ENCODE data around the gene ELP2.
"Not testable (repeated sequence)": the region's sequence is repeated elsewhere in the genome, so short reads cannot be mapped to it uniquely, and the experiment has no call there.

Gene ELP2

DNA sequence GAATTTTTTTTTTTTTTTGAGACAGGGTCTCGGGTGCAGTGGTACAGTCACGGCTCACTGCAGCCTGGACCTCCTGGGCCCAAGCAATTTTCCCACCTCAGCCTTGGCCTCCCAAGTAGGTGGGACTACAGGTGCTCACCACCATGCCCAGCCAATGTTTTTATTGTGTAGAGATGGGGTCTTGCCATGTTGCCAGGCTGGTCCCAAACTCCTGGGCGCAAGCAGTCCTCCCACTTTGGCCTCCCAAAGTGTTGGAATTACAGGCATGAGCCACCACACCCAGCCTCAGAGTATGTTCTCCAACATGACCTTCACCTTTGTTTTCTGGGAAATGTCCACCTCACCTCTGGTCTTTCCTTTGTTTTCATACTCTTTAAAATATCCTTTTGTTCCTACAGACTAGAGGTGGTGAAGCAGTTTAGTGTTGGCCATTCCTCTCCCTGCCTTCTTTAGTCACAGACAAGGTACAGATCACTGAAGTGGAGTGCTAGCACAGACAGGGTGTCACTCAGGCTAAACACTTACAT is 38.1 kb downstream of the ELP2 start:
- no peak for DNase-seq

DNA sequence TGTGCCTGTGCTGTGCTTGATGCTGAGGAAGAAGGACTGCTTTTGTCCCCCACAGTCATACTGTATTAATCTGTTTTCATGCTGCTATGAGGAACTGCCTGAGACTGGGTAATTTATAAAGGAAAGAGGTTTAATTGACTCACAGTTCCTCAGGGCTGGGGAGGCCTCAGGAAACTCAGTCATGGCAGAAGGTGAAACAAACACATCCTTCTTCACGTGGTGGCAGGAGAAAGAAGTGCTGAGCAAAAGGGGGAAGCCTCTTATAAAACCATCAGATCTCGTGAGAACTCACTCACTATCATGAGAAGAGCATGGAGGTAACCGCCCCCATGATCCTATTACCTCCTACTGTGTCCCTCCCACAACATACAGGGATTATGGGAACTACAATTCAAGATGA is 38.6 kb downstream of the ELP2 start:
- DNase-seq: not testable (repeated sequence)

DNA sequence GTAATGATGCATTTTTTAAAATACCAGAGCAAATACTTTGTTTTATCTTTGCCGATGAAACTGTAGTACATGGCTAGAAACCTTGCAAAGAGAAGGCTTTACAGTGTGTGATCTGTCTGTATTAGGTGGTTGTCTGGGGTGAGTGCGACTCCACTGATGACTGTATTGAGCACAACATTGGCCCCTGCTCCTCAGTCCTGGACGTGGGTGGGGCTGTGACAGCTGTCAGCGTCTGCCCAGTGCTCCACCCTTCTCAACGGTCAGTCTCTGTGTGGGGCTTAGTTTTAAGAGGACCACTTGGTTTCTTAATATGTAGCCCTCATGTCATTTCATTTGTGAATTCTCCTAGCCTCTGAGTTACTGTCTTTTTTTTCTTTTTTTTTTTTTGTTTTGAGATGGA is 40.2 kb downstream of the ELP2 start:
- no peak for DNase-seq

DNA sequence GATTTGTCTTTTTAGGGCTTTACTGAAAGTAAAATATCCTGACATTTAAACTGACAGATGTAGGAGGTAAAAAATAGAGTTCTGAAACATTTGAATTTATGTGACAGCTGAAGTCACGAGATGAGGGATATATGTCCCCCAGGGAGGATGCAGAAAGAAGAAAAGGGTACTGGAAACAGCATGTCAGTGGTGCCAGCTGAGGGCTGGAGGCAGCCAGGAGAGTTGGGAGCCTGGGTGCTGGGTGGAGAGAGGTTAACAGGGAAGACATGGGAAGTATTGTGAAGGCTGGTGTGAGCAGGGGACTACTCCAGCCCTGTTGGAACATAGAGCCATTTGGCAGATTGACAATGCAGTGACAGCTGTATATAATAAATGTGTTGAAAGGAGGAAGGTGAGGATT is 45.8 kb downstream of the ELP2 start:
- no peak for DNase-seq

DNA sequence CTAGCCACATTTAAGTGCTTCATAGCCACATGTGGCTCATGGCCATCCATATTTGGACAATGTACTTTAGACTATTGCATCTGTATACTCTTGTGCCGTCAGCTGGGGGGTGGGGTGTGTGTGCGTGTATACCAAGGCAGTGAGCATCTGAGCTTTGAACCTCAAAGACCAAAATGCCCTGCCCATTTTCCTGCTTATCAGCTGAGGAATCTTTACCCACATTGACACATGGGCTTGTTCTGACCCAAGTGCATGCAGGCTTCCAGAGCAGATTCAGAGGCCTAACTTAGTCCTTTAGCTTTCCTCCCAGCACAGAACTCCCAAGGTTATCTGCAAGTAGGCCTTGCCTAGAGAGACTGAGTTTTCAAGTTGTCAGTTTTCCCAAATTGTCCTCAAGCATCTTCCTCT is 46.5 kb downstream of the ELP2 start:
- no peak for DNase-seq

DNA sequence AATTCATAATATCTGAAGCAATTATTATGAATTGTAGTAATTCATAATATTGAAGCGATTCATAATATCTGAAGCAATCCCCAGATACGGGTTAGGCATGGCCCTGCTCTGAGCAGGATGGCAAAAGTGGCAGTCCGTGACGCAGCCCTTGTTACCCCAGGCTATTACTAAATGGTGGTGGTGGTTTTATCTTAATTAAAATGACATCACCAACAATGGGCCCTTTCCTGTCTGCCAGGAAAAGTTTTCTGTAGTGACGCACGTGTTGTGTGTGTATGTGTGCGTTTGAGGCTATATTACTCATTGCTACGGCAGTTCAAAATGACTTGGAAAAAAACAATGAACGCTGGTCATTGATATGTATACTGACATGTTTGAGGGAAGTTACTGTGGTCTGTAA is 47.0 kb downstream of the ELP2 start:
- DNase-seq: no peak

DNA sequence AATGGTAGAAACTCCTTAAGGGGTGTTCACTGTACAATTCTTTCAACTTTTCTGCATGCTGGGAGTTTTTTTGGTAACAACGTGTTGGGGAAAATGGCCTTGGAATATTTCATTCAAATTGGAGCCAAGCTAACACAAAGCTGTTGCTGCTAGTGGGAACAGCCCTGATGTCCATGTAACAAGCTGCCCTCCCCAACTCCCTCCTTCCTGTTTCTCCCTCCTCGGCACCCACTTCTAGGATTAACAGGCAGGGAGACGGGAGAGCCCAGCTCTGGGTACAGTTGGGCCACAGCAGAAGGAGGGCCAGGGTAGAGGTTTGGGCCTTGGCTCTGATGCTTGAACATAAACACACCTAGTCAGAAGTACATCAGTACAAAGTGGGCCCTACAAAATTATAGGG is 48.2 kb downstream of the ELP2 start:
- no peak for DNase-seq

DNA sequence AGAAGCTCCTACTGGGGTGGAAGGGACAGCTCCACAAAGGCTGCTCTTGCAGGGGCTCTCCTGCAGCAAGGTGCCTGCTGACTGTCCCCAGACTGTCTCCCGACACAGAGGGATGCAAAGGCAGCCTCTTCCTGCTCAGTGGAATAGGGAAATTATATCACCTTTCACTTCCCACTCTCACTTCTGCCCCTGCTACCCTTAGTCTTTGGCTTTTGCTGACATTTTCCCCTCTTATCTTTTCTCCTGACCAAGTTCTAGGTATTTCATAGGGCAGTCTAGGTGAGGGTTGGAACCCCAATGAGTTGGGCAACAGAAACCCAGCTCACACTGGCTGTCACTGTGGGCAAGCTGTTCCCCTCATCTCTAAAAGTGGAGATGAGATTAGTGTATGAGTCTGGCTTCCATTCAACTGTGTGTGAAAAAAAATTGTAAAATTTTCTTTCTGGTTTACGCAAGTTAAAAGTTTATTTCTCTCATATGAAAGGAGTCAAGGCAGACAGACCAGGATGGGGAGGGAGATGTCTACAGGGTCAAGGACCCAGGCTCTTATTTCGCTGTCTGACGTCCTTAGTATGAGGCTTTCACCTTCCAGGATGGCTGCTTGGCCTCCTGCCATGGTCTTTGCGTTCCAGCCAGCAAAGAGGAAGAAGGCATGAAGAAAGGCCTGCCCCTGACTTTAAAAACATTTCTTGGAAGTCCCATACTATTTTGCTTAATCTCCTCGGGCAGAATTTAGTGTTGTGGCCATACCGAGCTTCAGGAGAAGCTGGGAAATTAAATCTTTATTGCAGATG is 50.1 kb downstream of the ELP2 start:
- no peak for DNase-seq

DNA sequence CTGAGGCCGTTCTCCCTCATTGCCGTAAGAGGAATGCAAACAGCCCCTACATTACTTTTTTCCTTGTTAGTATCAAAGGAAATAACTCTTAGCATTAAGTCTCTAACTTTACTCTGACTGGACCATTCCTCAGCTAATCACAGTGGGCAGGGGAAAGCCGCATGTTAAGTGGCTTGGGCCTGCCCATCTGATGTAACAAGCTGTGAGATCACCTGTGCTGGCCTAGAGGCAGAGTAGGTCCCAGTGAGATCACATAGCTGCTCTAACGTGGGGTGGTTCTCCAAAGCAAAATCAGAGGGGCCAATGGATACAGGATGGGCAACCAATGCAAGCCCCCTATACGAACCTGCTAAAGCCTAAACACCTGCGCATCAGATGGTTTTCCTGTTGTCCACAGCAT is 51.7 kb downstream of the ELP2 start:
- DNase-seq: no peak

DNA sequence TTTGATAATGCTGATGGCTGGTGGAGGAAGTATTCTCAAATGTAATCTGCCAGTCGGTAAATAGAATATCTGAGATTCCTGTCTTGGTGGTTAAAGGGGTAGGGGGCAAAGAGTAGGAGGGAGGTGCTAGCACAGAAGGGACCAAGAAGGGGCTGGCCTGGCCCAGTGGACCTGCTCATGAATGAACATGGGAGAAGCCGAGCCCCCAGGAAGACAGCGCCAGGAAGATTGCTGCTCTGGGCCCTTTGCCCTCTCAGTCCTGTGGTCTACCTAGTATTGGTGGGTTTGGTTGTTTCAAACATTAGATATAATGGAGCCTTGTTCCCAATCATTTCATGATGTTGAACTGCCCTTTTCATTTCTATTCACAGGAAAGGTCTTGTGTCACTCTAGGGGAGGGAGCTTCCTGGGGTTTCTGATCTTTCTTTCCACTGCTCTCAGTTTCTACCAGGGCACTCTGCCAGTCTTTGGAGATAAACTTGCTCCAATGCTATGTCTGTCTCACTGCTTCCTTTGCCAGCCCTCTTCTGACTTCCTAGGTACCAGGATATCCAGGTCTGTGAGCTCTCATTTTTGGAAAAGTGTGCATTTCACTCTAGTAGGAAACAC is 52.3 kb downstream of the ELP2 start:
- no peak for DNase-seq

DNA sequence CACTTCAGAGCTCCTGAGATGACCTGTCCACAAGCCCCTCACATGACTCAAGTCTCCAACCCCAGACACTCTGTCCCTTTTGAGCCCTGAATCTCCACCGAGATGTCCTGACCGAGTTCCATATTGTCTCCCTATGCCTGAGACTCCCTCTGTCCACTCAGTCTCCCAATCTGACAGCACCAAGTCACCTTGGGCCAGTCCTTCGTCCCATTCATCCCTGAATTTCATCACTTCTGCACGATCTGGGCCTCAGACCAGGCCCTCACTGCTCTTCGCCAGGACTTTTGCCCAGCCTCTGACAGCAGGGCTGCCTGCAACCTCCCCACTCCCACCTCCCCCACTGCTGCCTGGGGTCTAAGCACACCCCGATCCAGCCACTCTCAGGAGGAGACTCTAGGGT is 53.3 kb downstream of the ELP2 start:
- DNase-seq: no peak

DNA sequence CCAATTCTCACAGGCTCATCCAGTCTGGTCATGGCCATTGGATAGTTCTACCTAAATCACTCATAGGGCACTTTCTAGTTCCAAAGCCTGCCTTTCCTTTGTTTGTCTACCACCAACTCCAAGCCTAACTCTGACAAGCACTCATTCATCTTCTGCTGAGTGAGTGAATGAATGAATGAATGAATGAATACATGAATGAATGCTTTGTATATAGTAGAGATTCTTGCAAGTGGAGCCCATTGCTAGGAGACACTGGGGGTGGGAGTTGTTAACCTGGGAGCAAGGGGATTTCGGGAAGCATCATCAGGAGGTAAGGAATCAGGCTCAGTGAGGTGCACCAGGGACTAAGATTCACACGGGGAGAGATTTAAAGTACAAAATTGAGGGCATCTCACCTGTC is 54.3 kb downstream of the ELP2 start:
- DNase-seq: no peak

DNA sequence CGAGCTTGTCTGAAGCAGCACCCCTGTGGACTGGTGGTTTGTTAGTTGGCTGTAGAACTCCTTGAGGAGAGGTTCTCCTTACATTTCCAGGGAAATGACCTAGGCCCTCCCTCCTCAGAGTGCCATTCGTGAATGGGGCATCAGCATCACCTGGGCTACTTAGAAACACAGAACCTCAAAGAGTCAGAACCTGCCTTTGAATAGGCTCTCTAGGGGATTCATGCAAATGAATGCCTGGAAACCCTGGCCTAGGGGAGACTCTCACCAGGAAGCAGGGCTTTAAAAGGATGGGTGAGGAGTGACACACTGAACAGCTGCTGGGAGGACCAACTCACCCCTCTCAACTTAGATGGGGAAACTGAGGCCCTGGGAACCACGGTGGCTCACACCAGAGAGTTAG is 55.5 kb downstream of the ELP2 start:
- DNase-seq: no peak

DNA sequence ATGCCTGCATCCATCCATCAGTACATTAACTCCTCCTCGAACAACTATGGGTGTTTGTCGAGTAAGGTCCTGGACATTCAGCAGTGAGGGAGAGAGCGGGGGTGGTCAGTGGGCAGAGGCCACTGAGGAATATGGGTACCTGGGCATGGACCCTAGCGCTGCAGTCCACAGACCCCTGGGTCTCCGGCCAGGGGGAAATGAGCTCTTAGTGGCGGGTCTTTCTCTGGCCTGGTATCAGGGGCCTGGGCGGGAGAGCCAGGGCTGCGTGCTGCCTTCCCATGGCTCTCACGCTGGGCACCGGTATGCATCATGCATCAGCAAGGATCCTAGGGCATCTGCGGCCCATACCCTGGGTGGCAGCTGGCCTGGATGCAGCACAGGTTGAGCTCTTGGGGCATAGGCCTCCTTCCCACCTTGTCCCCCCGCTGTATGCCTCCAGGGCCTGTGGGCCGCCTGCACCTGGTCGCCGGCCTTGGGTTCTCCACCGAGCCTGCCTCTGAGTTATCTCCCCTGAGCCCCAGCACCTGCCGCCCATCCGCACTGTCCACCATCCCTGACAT is 56.3 kb downstream of the ELP2 start:
- DNase-seq: no peak

DNA sequence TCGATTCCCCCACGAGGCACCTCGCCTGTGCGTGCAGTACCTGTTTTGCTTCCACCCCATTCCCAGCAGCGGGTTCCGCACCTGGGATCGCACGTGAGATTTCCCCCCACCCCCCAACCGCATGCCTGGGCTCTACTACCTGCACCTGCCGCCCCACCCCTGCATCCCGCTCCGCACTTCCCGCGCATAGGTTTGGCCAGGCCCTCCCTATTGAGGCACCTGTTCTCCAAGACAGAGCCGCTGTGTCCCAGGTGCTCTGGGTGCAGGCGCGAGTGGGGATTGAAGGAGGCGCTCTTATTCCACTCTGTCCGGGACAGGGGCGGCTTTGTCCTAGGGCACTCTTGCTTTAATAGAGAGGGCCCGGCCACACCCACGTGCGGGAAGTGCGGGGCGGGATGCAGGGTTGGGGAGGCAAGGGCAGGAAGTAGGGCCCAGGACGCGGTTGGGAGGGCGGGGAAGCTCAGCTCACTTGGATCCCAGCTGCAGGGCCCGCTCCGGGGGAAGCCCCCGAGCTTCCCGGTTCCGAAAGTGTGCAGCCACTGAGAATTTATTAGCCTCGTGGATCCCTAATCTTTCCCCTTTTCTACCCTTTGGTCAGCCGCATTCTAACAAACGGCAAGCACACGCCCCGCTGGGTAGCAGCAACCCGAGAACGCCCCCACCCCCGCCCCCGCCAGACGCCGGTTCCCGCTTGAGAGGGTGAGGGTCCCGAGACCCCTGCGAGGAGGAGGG is 56.9 kb downstream of the ELP2 start:
- DNase-seq: no peak

DNA sequence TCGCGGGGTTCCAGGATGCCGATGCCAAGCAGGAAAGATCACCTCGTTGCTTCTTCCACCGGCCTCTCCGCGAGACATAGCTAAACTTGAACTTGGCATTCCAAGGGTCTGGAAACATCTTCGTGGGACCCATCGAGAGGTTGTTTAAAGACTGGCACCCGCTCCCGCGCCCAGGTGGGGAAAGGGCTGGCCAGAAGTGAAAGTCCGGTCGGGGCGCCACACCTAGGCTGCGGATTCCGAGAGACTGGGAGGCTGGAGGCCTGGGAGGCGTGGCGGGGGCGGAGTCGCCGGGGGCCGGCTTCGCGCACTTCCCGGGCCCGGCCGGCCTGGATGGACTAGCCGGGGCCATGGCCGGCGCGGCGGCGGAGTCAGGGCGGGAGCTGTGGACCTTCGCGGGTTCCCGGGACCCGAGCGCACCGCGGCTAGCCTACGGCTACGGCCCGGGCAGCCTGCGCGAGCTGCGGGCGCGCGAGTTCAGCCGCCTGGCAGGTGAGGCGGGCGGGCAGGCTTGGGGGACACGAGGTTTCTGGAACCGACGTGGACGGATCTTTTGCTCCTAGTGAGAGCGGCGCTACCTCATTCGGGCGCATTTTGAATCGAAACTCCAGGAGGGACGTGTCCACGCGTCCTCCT is 57.6 kb downstream of the ELP2 start, which contains the start of gene MOCOS:
MOCOS (plus strand) TSS at position 305 of the 633 bp plus-strand sequence; CDS start at position 348, 43 bp downstream.
- DNase-seq: peak; percentile 28

DNA sequence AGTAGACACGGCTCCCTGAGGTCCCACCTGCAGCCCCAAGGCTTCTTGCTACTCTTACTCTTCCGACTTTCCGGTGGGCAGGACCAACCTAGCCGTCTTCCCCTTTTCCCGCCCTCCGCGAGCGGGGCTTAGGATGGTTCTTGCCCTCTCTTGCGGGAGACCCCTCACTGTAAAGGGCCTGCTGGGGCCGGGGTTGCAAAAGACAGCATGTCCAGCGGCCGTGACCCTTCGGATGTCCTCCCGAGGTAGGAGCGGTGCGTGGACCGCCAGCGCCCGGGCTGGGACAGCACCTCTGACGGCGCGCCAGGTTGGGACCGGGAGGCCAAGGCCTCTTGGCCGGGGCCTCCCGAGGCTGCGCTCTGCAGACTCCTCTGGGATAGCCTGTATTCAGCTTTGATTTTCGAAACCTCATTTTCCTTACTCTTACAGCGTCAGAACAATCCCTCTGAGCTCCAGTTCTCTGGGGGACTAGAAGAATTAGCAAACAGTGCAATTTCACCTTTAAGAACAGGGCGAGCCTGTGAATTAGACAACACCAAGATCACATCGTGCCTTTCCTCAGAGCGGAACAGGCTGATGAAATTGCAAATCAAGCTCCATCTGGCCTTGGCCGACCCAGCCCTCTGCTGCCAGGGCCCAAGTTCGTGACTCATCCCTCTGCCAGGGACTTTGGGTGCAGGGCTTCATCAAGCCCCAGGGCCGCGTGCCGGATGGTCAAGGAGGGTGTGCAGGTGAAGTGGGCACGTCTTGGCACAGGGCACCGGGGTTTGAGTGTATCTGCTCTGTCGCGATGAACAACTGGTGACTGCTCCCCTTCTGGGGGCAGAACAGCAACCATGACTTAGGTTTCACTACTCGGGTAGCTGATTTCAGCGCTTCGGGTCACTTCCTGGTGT is 58.4 kb downstream of the ELP2 start:
- no peak for DNase-seq

DNA sequence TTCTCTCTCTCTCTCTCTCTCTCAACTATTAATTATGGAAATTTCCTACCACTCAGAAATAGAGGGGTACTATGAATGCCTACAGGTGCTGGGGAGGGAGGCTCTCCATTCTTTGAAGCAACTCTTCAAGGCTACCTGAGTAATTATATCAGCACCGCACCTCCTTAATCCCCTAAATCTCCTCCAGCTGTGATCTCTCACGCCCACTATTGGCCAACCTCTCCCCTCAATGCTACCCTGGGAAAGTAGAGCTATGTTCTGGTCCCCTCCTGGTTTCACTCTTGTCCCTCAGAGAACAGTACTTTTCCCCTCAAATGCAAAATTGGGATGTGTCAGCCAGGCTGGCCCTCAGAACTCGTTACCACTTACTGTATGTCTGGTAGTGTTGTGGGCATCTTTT is 59.2 kb downstream of the ELP2 start:
- no peak for DNase-seq

DNA sequence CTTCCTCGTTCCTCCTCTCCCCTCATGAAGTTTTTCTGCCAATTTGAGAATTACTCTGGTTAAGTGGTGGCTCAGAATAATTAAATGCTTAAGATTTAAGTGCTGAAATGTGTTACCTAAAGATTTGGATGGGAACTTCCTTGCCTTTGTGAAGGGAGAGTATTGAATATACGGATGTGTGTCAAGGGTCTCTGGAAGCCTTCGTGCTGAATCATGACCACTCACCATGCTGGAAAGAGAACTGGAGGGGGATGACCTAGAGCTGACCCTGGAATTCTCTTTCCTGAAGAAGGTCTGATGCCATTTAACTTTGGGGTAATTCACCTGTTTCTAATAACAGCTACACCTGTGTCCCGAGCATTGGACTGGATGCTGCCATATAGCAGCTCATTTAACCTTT is 59.8 kb downstream of the ELP2 start:
- no peak for DNase-seq

DNA sequence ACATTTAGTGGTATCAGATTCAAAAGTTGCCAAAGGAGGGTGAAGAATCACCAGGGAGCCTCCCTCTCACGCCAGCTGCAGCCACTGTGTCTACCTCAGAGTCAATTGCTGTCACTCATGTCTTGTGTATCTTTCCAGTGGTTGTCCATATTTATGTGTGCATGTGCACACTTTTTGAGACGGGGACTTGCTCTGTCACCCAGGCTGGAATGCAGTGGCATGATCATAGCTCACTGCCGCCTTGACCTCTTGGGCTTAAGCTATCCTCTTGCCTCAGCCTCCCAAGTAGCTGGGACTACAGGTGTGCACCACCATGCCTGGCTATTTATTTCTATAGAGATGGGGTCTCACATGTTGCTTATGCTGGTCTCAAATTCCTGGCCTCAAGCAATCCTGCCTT is 61.6 kb downstream of the ELP2 start:
- no peak for DNase-seq

DNA sequence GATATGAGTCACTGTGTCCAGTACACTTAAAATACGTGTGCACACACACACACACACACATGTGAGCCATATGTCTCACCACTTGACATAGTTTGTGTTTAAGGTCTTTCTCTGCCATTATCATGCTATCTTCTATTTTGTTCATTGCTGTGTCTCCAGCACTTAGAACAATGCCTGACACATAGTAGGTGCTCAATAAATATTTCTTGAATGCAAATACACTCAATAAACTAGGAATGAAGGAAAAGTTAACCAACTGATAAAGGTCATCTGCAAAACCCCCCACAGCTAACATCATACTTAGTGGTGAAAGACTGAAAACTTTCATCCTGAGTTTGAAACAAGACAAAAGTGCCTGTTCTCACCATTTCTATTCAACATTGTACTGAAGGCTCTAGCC is 62.0 kb downstream of the ELP2 start:
- no peak for DNase-seq
